ENCODE data around the gene NOL9. TPM values are rescaled to one million over a fixed set of nuclear protein-coding genes. Genes with fewer than 3 reads are reported as not detected.
A peak's percentile ranks its signal among the peaks of the same experiment; 100 is the strongest.

NOL9 gene
- total and polyA plus RNA-seq, 9 of the 15 experiments (the other 6 are each of a cell fraction or from before 2014, with no cell fraction given) = 5.6 to 76.5 (median 47.3) TPM

DNA sequence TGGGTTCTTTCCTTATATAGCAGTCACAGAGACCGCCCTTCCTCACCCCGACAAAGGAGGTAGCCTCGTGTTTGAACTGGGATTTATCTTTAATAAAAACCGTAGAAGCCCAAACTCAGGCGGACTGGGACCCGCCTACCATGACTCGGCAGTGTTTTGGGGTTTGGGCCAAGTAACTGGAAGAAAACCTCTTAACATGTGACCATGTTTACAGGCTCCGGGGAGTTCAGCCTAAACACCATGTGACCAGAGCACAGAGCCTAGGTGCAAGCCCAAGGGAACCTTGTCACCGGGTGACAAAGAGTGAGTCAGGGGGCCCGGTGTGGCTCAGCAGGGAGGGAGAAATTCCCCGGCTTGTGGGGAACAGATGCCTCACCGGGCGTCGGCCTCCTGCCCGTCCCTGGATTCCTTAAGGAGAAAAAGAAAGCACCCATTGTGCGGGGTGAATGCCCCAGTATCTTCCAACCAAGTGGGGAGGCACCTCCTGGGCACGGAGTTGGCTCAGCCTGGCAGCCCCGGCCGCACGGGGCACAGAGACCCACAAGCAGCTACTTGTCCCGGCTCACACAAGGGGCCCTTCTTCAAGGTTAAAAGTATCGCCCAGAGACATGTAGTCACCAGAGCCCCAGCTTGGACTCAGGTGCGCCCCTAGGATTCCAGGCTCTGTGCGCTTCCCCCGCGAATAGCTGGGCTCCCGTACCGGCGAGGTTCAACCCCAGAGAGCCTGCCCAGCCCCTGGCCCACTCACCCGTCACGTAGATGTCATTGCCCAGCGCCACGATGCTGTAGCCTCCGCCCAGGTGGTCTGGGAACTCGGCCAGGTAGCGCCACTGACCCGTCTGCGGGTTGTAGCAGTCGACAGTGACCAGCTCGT is 47.0 kb upstream of the NOL9 start (continued):
- TF ChIP-seq, protein P1, sequence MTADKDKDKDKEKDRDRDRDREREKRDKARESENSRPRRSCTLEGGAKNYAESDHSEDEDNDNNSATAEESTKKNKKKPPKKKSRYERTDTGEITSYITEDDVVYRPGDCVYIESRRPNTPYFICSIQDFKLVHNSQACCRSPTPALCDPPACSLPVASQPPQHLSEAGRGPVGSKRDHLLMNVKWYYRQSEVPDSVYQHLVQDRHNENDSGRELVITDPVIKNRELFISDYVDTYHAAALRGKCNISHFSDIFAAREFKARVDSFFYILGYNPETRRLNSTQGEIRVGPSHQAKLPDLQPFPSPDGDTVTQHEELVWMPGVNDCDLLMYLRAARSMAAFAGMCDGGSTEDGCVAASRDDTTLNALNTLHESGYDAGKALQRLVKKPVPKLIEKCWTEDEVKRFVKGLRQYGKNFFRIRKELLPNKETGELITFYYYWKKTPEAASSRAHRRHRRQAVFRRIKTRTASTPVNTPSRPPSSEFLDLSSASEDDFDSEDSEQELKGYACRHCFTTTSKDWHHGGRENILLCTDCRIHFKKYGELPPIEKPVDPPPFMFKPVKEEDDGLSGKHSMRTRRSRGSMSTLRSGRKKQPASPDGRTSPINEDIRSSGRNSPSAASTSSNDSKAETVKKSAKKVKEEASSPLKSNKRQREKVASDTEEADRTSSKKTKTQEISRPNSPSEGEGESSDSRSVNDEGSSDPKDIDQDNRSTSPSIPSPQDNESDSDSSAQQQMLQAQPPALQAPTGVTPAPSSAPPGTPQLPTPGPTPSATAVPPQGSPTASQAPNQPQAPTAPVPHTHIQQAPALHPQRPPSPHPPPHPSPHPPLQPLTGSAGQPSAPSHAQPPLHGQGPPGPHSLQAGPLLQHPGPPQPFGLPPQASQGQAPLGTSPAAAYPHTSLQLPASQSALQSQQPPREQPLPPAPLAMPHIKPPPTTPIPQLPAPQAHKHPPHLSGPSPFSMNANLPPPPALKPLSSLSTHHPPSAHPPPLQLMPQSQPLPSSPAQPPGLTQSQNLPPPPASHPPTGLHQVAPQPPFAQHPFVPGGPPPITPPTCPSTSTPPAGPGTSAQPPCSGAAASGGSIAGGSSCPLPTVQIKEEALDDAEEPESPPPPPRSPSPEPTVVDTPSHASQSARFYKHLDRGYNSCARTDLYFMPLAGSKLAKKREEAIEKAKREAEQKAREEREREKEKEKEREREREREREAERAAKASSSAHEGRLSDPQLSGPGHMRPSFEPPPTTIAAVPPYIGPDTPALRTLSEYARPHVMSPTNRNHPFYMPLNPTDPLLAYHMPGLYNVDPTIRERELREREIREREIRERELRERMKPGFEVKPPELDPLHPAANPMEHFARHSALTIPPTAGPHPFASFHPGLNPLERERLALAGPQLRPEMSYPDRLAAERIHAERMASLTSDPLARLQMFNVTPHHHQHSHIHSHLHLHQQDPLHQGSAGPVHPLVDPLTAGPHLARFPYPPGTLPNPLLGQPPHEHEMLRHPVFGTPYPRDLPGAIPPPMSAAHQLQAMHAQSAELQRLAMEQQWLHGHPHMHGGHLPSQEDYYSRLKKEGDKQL (CRISPR knock-in tag; IDR thresholded peaks at IDR 0.05; ENCODE audit: borderline replicate concordance) = no peak
- peak; percentile 2 for TF ChIP-seq SAP30 (IDR thresholded peaks at IDR 0.05; ENCODE audit: borderline replicate concordance, insufficient read depth, low read depth, low read length, poor library complexity, severe bottlenecking)
- TF ChIP-seq STAT5B (CRISPR knock-in tag; IDR thresholded peaks at IDR 0.05) = no peak
- peak; percentile 39 for TF ChIP-seq CXXC5 (CRISPR knock-in tag; IDR thresholded peaks at IDR 0.05)
- no peak for TF ChIP-seq ATF4 (CRISPR knock-in tag; IDR thresholded peaks at IDR 0.05)
- TF ChIP-seq SIRT6 (IDR thresholded peaks at IDR 0.05; ENCODE audit: low read depth, low read length) = no peak
- TF ChIP-seq CUX1 (CRISPR knock-in tag; IDR thresholded peaks at IDR 0.05) = no peak
- no peak; the same call in 1 of the 2 replicates for TF ChIP-seq PHB (CRISPR knock-in tag; IDR thresholded peaks at IDR 0.05)
- no peak for TF ChIP-seq ZNF280B (CRISPR knock-in tag; IDR thresholded peaks at IDR 0.05)
